ENCODE results near the gene KRT78.

DNA sequence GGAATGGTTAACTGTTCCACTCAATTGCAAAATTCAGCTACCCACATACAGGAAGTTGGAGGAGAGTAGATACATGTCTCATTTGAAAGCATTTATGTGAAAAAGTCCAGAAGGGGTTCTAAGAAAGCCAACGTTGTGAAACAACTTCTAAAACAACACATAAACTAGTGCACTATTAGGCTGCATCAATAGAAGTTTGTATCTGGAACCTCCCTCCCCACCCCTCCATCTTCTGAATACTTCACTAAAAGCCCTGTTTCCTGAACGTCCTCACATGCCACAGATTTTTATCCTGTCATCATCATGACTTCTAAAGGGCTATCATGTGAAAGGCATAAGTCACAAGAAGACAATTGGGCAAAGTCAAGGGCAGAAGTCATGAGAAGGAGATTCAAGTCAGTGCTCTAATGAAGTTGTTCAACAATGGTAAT is 20.2 kb downstream of the KRT78 start:
- no peak for TF ChIP-seq POLR2AphosphoS5 (IDR thresholded peaks at IDR 0.05; ENCODE audit: borderline replicate concordance, low read depth, low read length)
- no peak for TF ChIP-seq EZH2 (IDR thresholded peaks at IDR 0.05)
- TF ChIP-seq FOXP2 (optimal IDR thresholded peaks at IDR 0.05; ENCODE audit: control extremely low read depth, extremely low read length, insufficient read depth): no peak
